NCI-H82 (cell line): ENCODE measurements around the gene TMPRSS6.

ENCODE experiments used
- DNase-seq: peaks from one replicate; lab custom pipeline; 2025; lab: John Stamatoyannopoulos, UW

The TMPRSS6 gene

GRCh38 chr22:37026325-37026724 lies 83.2 kb downstream of the TMPRSS6 start:
- no peak for DNase-seq

GRCh38 chr22:37025500-37026070 lies 83.9 kb downstream of the TMPRSS6 start:
- DNase-seq = no peak

- no peak for DNase-seq
Observed at GRCh38 chr22:37024339-37025157, 85.0 kb downstream of the TMPRSS6 start.

- DNase-seq = no peak
Observed at GRCh38 chr22:37023743-37024338, 85.7 kb downstream of the TMPRSS6 start.

GRCh38 chr22:37022483-37023337 lies 86.8 kb downstream of the TMPRSS6 start:
- DNase-seq = no peak

- DNase-seq = peak; percentile 56
Observed at GRCh38 chr22:37021710-37022482, 87.6 kb downstream of the TMPRSS6 start.

GRCh38 chr22:37021041-37021440 lies 88.5 kb downstream of the TMPRSS6 start:
- DNase-seq = no peak

GRCh38 chr22:37020192-37020479 lies 89.4 kb downstream of the TMPRSS6 start:
- DNase-seq = peak; percentile 61

GRCh38 chr22:37019309-37020191 lies 90.0 kb downstream of the TMPRSS6 start, which contains the start of the genes MPST and TST:
TSS of gene MPST (plus strand) at chr22:37019742. CDS start at chr22:37019837, 95 bp downstream.
TSS of gene TST (minus strand) at chr22:37019447. CDS start at chr22:37018732, 715 bp downstream.
- peak; percentile 78 for DNase-seq

GRCh38 chr22:37018815-37019308 lies 90.7 kb downstream of the TMPRSS6 start:
- DNase-seq = peak; percentile 34

- no peak for DNase-seq
Observed at GRCh38 chr22:37018086-37018814, 91.3 kb downstream of the TMPRSS6 start.

GRCh38 chr22:37017356-37017755 lies 92.2 kb downstream of the TMPRSS6 start:
- DNase-seq = no peak

GRCh38 chr22:37016134-37016910 lies 93.2 kb downstream of the TMPRSS6 start:
- DNase-seq = no peak

- no peak for DNase-seq
Observed at GRCh38 chr22:37015587-37015878, 94.0 kb downstream of the TMPRSS6 start.
